ENCODE measurements around the gene COX6A2. TPM values are rescaled to one million over a fixed set of nuclear protein-coding genes. Genes with fewer than 3 reads are reported as not detected.

COX6A2 gene
- under 1 TPM in 4 of 6 donors, not detected in 2; 0.39 to 0.61 (median 0.52) TPM for total RNA-seq
- 1 to 10 TPM; 2.0 to 5.5 TPM for polyA plus RNA-seq

DNA sequence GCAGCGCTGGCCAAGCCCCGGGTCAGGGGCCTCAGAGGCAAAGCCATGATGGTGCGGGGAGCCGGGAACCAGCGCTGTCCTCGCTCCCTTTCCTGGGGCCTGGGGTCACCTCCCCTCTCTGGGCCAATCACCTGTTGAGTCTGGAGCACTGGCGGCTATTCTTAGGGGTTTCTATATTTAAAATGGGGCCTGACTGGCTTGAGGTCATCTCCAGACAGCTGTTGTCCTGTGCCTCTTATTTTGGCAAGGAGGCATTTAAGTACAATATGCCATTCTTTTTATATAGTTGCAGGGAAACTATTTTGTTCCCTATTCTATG lies at the start of gene COX6A2:
TSS of gene COX6A2 (minus strand) at position 82 of the 319 bp plus-strand sequence. CDS start at position 47, 35 bp downstream.
- no peak for TF ChIP-seq CTCF (IDR thresholded peaks at IDR 0.05)

GRCh38 chr16:31477220-31478216 lies 49.4 kb upstream of the COX6A2 start:
- ATAC-seq (peak; percentile 76 to 83 (median 78)), FAIRE-seq (no peak), DNase-seq (peak; percentile 82 to 95 (median 84))
- H3K9me3 ChIP-seq = no peaks in the 10 kb centered on the region
- H3K27me3 ChIP-seq = no peaks in the 10 kb centered on the region
- peak; percentile 29 to 55 (median 40) for TF ChIP-seq CTCF (IDR thresholded peaks at IDR 0.05)
- peak overlapping the region; percentile 78 to 91 (median 88) for H3K27ac ChIP-seq
- WGBS, 2 donors = 9 to 14% methylated on average over 60 to 67 of the region's 67 CpGs
- H3K4me3 ChIP-seq = peak overlapping the region; percentile 45 to 62 (median 54)
- no peaks in the 10 kb centered on the region for H3K36me3 ChIP-seq
- intact Hi-C loops (cut with DNase I) = no loop called here
- peaks cover 0 to 7% (median 3%) of the 10 kb centered on the region in 3 donors for H3K4me1 ChIP-seq

More for the DNA sequence above, at the start of gene COX6A2:
- ATAC-seq (peak; percentile 17 to 49 (median 34)), FAIRE-seq (no peak), DNase-seq (no peak)
- Histone ChIP-seq H3K9me3 (no peaks in the 10 kb centered on the region), H3K27me3 (no peaks in the 10 kb centered on the region), H3K36me3 (no peaks in the 10 kb centered on the region), H3K27ac (peak within 1 kb of the TSS in 2 of 4 donors; percentile 22 to 51), H3K4me1 (no peaks in the 10 kb centered on the region), H3K4me3 (peak within 1 kb of the TSS in 2 of 4 donors; percentile 39 to 47)
- intact Hi-C loops (cut with DNase I) = no loop called here
- WGBS, 2 donors = 40 to 56% methylated on average over 7 of the region's 7 CpGs

DNA sequence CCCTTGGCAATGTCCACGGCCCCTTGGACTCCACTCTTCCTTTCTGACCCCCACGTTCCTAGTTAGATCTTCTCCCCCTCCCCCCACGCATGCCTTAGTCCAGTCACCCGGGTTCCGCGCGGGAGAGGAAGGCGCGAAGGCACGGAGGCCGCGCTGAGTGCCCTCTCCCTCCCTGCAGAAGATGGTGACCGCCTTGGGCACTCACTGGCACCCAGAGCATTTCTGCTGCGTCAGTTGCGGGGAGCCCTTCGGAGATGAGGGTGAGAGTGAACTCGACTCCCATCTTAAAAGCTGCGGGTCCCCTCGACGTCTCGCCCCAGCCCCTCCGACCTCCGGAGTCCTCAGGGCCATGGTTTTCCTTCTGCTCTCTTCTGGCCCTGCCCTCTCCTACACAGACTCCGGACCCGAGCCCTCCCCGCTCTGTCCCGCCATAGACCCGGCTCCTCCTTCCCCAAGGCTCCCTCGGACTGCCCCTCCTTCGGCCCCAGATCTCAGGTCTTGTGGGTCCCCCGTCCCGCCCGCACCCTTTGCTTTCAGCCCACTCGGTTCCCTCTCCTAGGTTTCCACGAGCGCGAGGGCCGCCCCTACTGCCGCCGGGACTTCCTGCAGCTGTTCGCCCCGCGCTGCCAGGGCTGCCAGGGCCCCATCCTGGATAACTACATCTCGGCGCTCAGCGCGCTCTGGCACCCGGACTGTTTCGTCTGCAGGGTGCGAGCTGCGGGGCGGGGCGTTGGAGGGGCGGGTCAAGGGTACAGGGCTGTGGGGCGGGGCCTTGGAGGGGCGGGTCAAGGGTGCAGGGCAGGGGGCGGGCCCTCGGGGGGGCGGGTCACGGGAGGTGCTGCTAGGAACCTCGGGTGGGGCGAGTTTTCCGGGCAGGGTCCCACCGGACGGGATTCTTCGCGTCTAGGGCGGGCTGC lies 48.4 kb upstream of the COX6A2 start:
- peaks cover 0 to 7% (median 3%) of the 10 kb centered on the region in 3 donors for H3K4me1 ChIP-seq
- no peak for FAIRE-seq
- intact Hi-C loops (cut with DNase I) = no loop called here
- peak overlapping the region; percentile 45 to 62 (median 54) for H3K4me3 ChIP-seq
- peak; percentile 89 to 96 (median 95) for DNase-seq
- 10% methylated on average over 49 to 68 of the region's 68 CpGs for WGBS, 2 donors
- no peak for TF ChIP-seq CTCF (IDR thresholded peaks at IDR 0.05)
- peak; percentile 85 to 92 (median 86) for ATAC-seq
- H3K27ac ChIP-seq = peak overlapping the region; percentile 78 to 91 (median 88)
- no peaks in the 10 kb centered on the region for H3K36me3 ChIP-seq
- no peaks in the 10 kb centered on the region for H3K9me3 ChIP-seq
- no peaks in the 10 kb centered on the region for H3K27me3 ChIP-seq

- intact Hi-C loops (cut with DNase I) = no loop called here
- no peak for TF ChIP-seq CTCF (IDR thresholded peaks at IDR 0.05)
- Histone ChIP-seq H3K9me3 (no peaks in the 10 kb centered on the region), H3K4me1 (peaks cover 0 to 7% (median 3%) of the 10 kb centered on the region in 3 donors), H3K27me3 (no peaks in the 10 kb centered on the region), H3K4me3 (peak overlapping the region in 2 of 4 donors; percentile 52 to 62), H3K27ac (peak overlapping the region in 2 of 4 donors; percentile 85 to 91), H3K36me3 (no peaks in the 10 kb centered on the region)
- FAIRE-seq (no peak), DNase-seq (no peak), ATAC-seq (peak in 1 of 4 donors; percentile 3)
- WGBS, 2 donors = 33 to 34% methylated on average over 26 of the region's 26 CpGs
These were observed 47.8 kb upstream of the COX6A2 start for GRCh38 chr16:31475946-31476302.

Measured in pancreas (tissue), 10 donors.